Stimulated activated CD8-positive, alpha-beta memory T cell treated with anti-CD3 and anti-CD28 coated beads, Interleukin-15, amount 100 ng/mL, for 24 hours (primary cell): ENCODE data around the gene ANKIB1.

Experiments
- DNase-seq: peaks from one replicate; pipeline ENCODE4 v3.0.0-alpha.2; 2020; ENCODE audit warnings: low read depth

Gene ANKIB1

GRCh38 chr7:92266415-92267241 is 20.9 kb downstream of the ANKIB1 start:
- no peak for DNase-seq

- no peak for DNase-seq
Measured at GRCh38 chr7:92268921-92269320, 23.1 kb downstream of the ANKIB1 start.

GRCh38 chr7:92275327-92275726 is 29.6 kb downstream of the ANKIB1 start:
- DNase-seq: no peak

GRCh38 chr7:92276460-92276864 is 30.7 kb downstream of the ANKIB1 start:
- no peak for DNase-seq

GRCh38 chr7:92279396-92280031 is 33.7 kb downstream of the ANKIB1 start:
- DNase-seq: no peak

- DNase-seq: no peak
Measured at GRCh38 chr7:92281031-92281430, 35.3 kb downstream of the ANKIB1 start.

GRCh38 chr7:92282221-92282814 is 36.5 kb downstream of the ANKIB1 start:
- no peak for DNase-seq

- no peak for DNase-seq
Measured at GRCh38 chr7:92282930-92283329, 37.2 kb downstream of the ANKIB1 start.

- no peak for DNase-seq
Measured at GRCh38 chr7:92289321-92289720, 43.5 kb downstream of the ANKIB1 start.

GRCh38 chr7:92292981-92293380 is 47.2 kb downstream of the ANKIB1 start:
- no peak for DNase-seq

- no peak for DNase-seq
Measured at GRCh38 chr7:92293896-92294590, 48.3 kb downstream of the ANKIB1 start.

GRCh38 chr7:92295391-92295790 is 49.6 kb downstream of the ANKIB1 start:
- DNase-seq: no peak

GRCh38 chr7:92296235-92296634 is 50.5 kb downstream of the ANKIB1 start:
- no peak for DNase-seq

- DNase-seq: no peak
Measured at GRCh38 chr7:92296880-92297445, 51.2 kb downstream of the ANKIB1 start.

- no peak for DNase-seq
Measured at GRCh38 chr7:92297736-92298135, 52.0 kb downstream of the ANKIB1 start.

- DNase-seq: no peak
Measured at GRCh38 chr7:92303761-92304160, 58.0 kb downstream of the ANKIB1 start.

- DNase-seq: no peak
Measured at GRCh38 chr7:92304406-92304893, 58.7 kb downstream of the ANKIB1 start.

- DNase-seq: no peak
Measured at GRCh38 chr7:92306153-92306552, 60.4 kb downstream of the ANKIB1 start.

- no peak for DNase-seq
Measured at GRCh38 chr7:92313055-92313454, 67.3 kb downstream of the ANKIB1 start.

- no peak for DNase-seq
Measured at GRCh38 chr7:92319243-92319642, 73.5 kb downstream of the ANKIB1 start.

GRCh38 chr7:92325173-92325572 is 79.4 kb downstream of the ANKIB1 start:
- no peak for DNase-seq

GRCh38 chr7:92325858-92326257 is 80.1 kb downstream of the ANKIB1 start:
- no peak for DNase-seq
